Measurements from ENCODE around the gene RPS3.
A peak's percentile ranks its signal among the peaks of the same experiment; 100 is the strongest.
"Not testable (repeated sequence)": the region's sequence is repeated elsewhere in the genome, so short reads cannot be mapped to it uniquely, and the experiment has no call there.

Gene RPS3

GRCh38 chr11:75380245-75380644, 19.1 kb upstream of the RPS3 start:
- DNase-seq (ENCODE audit: low read depth), result no peak

GRCh38 chr11:75380716-75381420, 18.4 kb upstream of the RPS3 start:
- no peak for DNase-seq (ENCODE audit: low read depth)

GRCh38 chr11:75383246-75383645, 16.1 kb upstream of the RPS3 start:
- DNase-seq (ENCODE audit: low read depth), result no peak

- peak; percentile 63 for DNase-seq (ENCODE audit: low read depth)
Measured at GRCh38 chr11:75384438-75385080, 14.8 kb upstream of the RPS3 start.

- DNase-seq (ENCODE audit: low read depth), result no peak
Measured at GRCh38 chr11:75386942-75387630, 12.2 kb upstream of the RPS3 start.

GRCh38 chr11:75387736-75388294, 11.5 kb upstream of the RPS3 start:
- no peak for DNase-seq (ENCODE audit: low read depth)

- peak; percentile 44 for DNase-seq (ENCODE audit: low read depth)
Measured at GRCh38 chr11:75388386-75389275, 10.7 kb upstream of the RPS3 start.

- DNase-seq (ENCODE audit: low read depth), result no peak
Measured at GRCh38 chr11:75389276-75389605, 10.1 kb upstream of the RPS3 start.

GRCh38 chr11:75389925-75390324, 9.4 kb upstream of the RPS3 start:
- no peak for DNase-seq (ENCODE audit: low read depth)

GRCh38 chr11:75394085-75394840, 5.1 kb upstream of the RPS3 start:
- DNase-seq (ENCODE audit: low read depth), result no peak

GRCh38 chr11:75398906-75399305, 412 bp upstream of the RPS3 start:
- DNase-seq (ENCODE audit: low read depth), result no peak

- DNase-seq (ENCODE audit: low read depth), result no peak
Measured at GRCh38 chr11:75400146-75400865, 988 bp downstream of the RPS3 start.

GRCh38 chr11:75402002-75402773, 2.9 kb downstream of the RPS3 start:
- no peak for DNase-seq (ENCODE audit: low read depth)

- DNase-seq (ENCODE audit: low read depth), result no peak
Measured at GRCh38 chr11:75403037-75403436, 3.7 kb downstream of the RPS3 start.

- DNase-seq (ENCODE audit: low read depth), result no peak
Measured at GRCh38 chr11:75403983-75404658, 4.8 kb downstream of the RPS3 start.

- no peak for DNase-seq (ENCODE audit: low read depth)
Measured at GRCh38 chr11:75406338-75406777, 7.0 kb downstream of the RPS3 start.

GRCh38 chr11:75408957-75409219, 9.6 kb downstream of the RPS3 start:
- no peak for DNase-seq (ENCODE audit: low read depth)

GRCh38 chr11:75409971-75410370, 10.7 kb downstream of the RPS3 start:
- DNase-seq (ENCODE audit: low read depth), result not testable (repeated sequence)

- DNase-seq (ENCODE audit: low read depth), result not testable (repeated sequence)
Measured at GRCh38 chr11:75413146-75413545, 13.8 kb downstream of the RPS3 start.

Measured in activated gamma-delta T cell treated with anti-CD3 and anti-CD28 coated beads, Interleukin-2, amount 50 U/mL, for 16 hours (primary cell).